ENCODE data around the gene INPP5K. TPM values are rescaled to one million over a fixed set of nuclear protein-coding genes. Genes with fewer than 3 reads are reported as not detected.
A peak's percentile ranks its signal among the peaks of the same experiment; 100 is the strongest.

Gene INPP5K
- total and polyA plus RNA-seq, 7 donors, result 25.7 to 66.5 (median 41.0) TPM

DNA sequence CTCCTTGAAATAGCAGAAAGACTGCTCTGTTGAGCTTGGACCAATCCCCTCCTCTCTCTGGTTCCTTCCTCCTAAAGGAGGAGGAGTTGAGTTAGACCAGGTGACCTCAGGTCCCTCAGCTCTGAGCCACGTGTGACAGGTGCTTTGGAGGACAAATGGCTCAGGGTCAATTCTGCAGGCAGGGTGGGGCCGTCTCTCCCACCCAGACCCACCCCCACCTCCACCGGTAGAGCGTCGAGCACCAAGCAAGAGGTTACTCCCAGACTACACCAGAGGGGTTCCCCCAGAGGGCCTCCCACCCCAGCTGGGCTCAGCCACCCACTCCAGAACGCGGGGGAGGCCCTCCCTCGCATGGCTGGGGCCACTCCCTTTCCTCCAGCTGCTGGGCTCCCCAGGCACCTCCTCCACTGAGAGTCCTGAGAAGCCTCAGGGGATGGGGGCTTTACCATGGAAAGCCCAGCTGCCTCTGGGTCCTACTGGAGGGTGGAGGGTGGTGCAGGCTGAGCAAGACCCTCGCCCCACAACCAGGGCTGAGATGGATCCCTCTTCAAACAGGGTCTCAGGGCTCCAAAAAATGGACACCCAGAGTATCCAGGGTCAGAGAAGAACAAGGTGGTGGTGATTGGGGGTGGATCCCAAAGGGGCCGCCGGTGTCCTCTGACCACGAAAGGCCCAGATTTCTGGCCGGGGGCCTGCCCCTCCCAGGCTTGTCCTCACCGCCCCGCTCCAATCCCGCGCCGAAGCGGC lies 31.6 kb downstream of the INPP5K start:
- 1% methylated on average over 19 of the region's 19 CpGs for WGBS, 2 donors
- TF ChIP-seq POLR2AphosphoS5 (IDR thresholded peaks at IDR 0.05) (peak in 2 of 4 donors; percentile 38 to 39), POLR2A (IDR thresholded peaks at IDR 0.05) (peak in 1 of 2 donors; percentile 19)
- TF ChIP-seq, protein P1, sequence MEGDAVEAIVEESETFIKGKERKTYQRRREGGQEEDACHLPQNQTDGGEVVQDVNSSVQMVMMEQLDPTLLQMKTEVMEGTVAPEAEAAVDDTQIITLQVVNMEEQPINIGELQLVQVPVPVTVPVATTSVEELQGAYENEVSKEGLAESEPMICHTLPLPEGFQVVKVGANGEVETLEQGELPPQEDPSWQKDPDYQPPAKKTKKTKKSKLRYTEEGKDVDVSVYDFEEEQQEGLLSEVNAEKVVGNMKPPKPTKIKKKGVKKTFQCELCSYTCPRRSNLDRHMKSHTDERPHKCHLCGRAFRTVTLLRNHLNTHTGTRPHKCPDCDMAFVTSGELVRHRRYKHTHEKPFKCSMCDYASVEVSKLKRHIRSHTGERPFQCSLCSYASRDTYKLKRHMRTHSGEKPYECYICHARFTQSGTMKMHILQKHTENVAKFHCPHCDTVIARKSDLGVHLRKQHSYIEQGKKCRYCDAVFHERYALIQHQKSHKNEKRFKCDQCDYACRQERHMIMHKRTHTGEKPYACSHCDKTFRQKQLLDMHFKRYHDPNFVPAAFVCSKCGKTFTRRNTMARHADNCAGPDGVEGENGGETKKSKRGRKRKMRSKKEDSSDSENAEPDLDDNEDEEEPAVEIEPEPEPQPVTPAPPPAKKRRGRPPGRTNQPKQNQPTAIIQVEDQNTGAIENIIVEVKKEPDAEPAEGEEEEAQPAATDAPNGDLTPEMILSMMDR (IDR thresholded peaks at IDR 0.05), result no peak
- Histone ChIP-seq H3K36me3 (peaks cover 6 to 41% (median 9%) of the 10 kb centered on the region in 4 donors), H3K4me3 (peak overlapping the region; percentile 86 to 91 (median 88)), H3K27ac (peak overlapping the region; percentile 98 to 100 (median 99)), H3K4me1 (peaks cover 0 to 81% (median 75%) of the 10 kb centered on the region in 4 donors), H3K27me3 (no peaks in the 10 kb centered on the region), H3K9me3 (no peaks in the 10 kb centered on the region)
- peak; percentile 85 for DNase-seq
- intact Hi-C loops (cut with DNase I), result no loop called here

DNA sequence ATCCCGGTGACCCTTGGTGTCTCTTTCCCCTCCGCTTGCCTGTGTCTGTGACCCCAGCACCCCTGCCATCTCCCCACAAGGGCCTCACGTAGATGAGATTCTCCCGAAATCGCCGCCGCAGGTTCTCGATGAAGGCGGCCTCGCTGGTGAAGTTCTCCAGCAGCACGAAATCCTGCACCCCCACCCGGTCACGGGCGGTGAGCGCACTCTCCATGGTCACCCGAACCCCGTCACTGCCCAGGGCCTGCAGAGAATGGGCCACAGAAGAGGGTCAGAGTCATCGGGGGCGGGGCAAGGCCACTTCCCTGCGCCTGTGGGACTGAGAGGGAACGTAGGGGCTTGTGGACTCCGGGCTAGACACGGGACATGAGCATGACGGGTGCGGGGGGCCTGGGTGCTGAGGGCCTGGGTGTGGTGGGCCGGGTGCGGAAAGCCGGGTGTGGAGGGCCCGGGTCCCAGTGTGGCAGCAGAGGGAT lies 32.3 kb downstream of the INPP5K start:
- no peaks in the 10 kb centered on the region for H3K9me3 ChIP-seq
- 74 to 87% methylated on average over 29 of the region's 29 CpGs for WGBS, 2 donors
- no peaks in the 10 kb centered on the region for H3K27me3 ChIP-seq
- H3K4me3 ChIP-seq, result peak overlapping the region in 3 of 4 donors; percentile 86 to 91 (median 90)
- DNase-seq, result no peak
- intact Hi-C loops (cut with DNase I), result no loop called here
- peaks cover 13 to 48% (median 16%) of the 10 kb centered on the region in 4 donors for H3K36me3 ChIP-seq
- TF ChIP-seq, protein P1 (IDR thresholded peaks at IDR 0.05), result no peak
- no peak for TF ChIP-seq POLR2AphosphoS5 (IDR thresholded peaks at IDR 0.05)
- no peak for TF ChIP-seq EP300 (IDR thresholded peaks at IDR 0.05)
- TF ChIP-seq POLR2A (IDR thresholded peaks at IDR 0.05), result no peak
- H3K27ac ChIP-seq, result peak overlapping the region; percentile 98 to 100 (median 99)
- peaks cover 0 to 73% (median 68%) of the 10 kb centered on the region in 4 donors for H3K4me1 ChIP-seq

DNA sequence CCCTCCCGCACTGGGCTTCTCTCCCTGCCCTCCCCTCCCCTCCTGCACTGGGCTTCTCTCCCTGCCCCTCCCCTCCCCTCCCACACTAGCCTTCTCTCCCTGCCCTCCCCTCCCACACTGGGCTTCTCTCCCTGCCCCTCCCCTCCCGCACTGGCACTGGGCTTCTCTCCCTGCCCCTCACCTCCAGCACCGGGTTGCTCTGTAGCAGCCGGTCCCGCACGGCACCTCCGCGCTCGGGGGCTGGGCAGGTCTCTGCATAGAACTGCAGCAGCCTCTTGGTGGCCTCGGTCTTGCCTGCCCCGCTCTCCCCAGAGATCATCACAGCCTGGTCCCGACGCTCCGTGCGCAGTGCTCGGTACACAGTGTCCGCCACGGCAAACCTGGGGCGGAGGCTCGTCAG lies 33.7 kb downstream of the INPP5K start:
- peaks cover 0 to 62% (median 56%) of the 10 kb centered on the region in 4 donors for H3K4me1 ChIP-seq
- H3K27me3 ChIP-seq, result no peaks in the 10 kb centered on the region
- H3K36me3 ChIP-seq, result peaks cover 27 to 62% (median 30%) of the 10 kb centered on the region in 4 donors
- DNase-seq, result no peak
- TF ChIP-seq, protein P1 (IDR thresholded peaks at IDR 0.05), result no peak
- TF ChIP-seq EP300 (IDR thresholded peaks at IDR 0.05) (no peak), POLR2A (IDR thresholded peaks at IDR 0.05) (no peak), POLR2AphosphoS5 (IDR thresholded peaks at IDR 0.05) (no peak)
- intact Hi-C loops (cut with DNase I), result no loop called here
- H3K9me3 ChIP-seq, result no peaks in the 10 kb centered on the region
- no peak overlapping the region for H3K4me3 ChIP-seq
- 87 to 92% methylated on average over 20 of the region's 20 CpGs for WGBS, 2 donors
- peak overlapping the region; percentile 70 to 100 (median 98) for H3K27ac ChIP-seq

DNA sequence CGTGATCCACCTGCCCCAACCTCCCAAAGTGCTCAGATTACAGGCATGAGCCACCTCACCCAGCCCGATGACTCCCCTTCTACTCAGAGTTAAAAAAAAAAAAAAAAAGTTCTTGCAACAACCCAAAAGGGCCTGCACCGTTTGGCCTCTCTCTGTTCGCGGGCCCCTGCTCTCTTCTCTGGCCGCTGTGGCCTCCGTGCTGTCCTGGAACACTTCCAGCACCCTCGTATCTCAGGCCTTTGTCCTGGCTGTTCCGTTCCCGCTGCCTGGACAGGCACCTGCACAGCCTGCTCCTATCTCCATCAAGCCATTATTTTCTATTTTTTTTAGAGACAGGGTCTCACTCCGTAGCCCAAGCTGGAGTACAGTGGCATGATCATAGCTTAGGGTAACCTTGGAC lies 34.7 kb downstream of the INPP5K start:
- H3K27me3 ChIP-seq, result no peaks in the 10 kb centered on the region
- H3K9me3 ChIP-seq, result no peaks in the 10 kb centered on the region
- 86 to 88% methylated on average over 11 of the region's 11 CpGs for WGBS, 2 donors
- peak overlapping the region; percentile 27 to 100 (median 98) for H3K27ac ChIP-seq
- DNase-seq, result no peak
- no peak for TF ChIP-seq POLR2AphosphoS5 (IDR thresholded peaks at IDR 0.05)
- TF ChIP-seq POLR2A (IDR thresholded peaks at IDR 0.05), result no peak
- no peak for TF ChIP-seq EP300 (IDR thresholded peaks at IDR 0.05)
- TF ChIP-seq, protein P1 (IDR thresholded peaks at IDR 0.05), result no peak
- H3K4me3 ChIP-seq, result no peak overlapping the region
- intact Hi-C loops (cut with DNase I), result no loop called here
- H3K36me3 ChIP-seq, result peaks cover 34 to 72% (median 37%) of the 10 kb centered on the region in 4 donors
- H3K4me1 ChIP-seq, result peaks cover 0 to 54% (median 47%) of the 10 kb centered on the region in 4 donors
